Trophoblast cell (in vitro differentiated cells and primary cell): Measurements from ENCODE around the gene PIGN.

ENCODE experiments used
- DNase-seq, 2 donors: peaks; one replicate each; pipeline ENCODE4 v3.0.0-alpha.2; 2016
- H2AFZ ChIP-seq: 2 replicates; pipeline ENCODE4 v1.6.1; 2013; ENCODE audit warnings: low read length, moderate library complexity, mild to moderate bottlenecking; ENCODE audit not compliant: insufficient read depth, poor library complexity
- H2AK5ac ChIP-seq: 2 replicates; pipeline ENCODE4 v1.6.1; 2013; ENCODE audit warnings: mild to moderate bottlenecking, low read length
- H2BK120ac ChIP-seq: 2 replicates; pipeline ENCODE4 v1.6.1; 2013; ENCODE audit warnings: low read length, mild to moderate bottlenecking, moderate library complexity; ENCODE audit not compliant: insufficient read depth, poor library complexity
- H2BK12ac ChIP-seq: 2 replicates; pipeline ENCODE4 v1.6.1; 2013; ENCODE audit warnings: mild to moderate bottlenecking, low read length, moderate library complexity
- H2BK5ac ChIP-seq: 2 replicates; pipeline ENCODE4 v1.6.1; 2013; ENCODE audit warnings: low read length, low read depth, moderate library complexity, mild to moderate bottlenecking; ENCODE audit not compliant: poor library complexity
- H3K14ac ChIP-seq: 2 replicates; pipeline ENCODE4 v1.6.1; 2013; ENCODE audit warnings: mild to moderate bottlenecking, low read length
- H3K18ac ChIP-seq: 2 replicates; pipeline ENCODE4 v1.6.1; 2013; ENCODE audit warnings: mild to moderate bottlenecking, low read length
- H3K23ac ChIP-seq: 2 replicates; pipeline ENCODE4 v1.6.1; 2013; ENCODE audit warnings: low read length
- H3K27ac ChIP-seq: 2 replicates; pipeline ENCODE4 v1.5.1; 2013; ENCODE audit warnings: low read depth, mild to moderate bottlenecking, inconsistent platforms, low read length, moderate library complexity
- H3K27me3 ChIP-seq: 2 replicates; pipeline ENCODE4 v1.6.1; 2013; ENCODE audit warnings: inconsistent platforms, mild to moderate bottlenecking, low read length, moderate library complexity; ENCODE audit not compliant: insufficient read depth
- H3K36me3 ChIP-seq, 2 experiments: 1 replicate in 1 of 2; 2 replicates in 1 of 2; pipeline ENCODE4 v1.6.1; 2013; ENCODE audit warnings: low read length in 2 of 2, mild to moderate bottlenecking in 2 of 2, moderate library complexity in 1 of 2; ENCODE audit not compliant: insufficient read depth in 2 of 2, control insufficient read depth in 1 of 2
- H3K4ac ChIP-seq: 2 replicates; pipeline ENCODE4 v1.6.1; 2013; ENCODE audit warnings: low read depth, mild to moderate bottlenecking, low read length, moderate library complexity
- H3K4me1 ChIP-seq, 2 experiments: 1 replicate in 1 of 2; 2 replicates in 1 of 2; pipeline ENCODE4 v1.6.1; 2013; ENCODE audit warnings: low read length in 2 of 2, mild to moderate bottlenecking in 2 of 2, moderate library complexity in 1 of 2; ENCODE audit not compliant: insufficient read depth in 2 of 2, control insufficient read depth in 1 of 2
- H3K4me2 ChIP-seq: 2 replicates; pipeline ENCODE4 v1.6.1; 2013; ENCODE audit warnings: inconsistent platforms, mild to moderate bottlenecking, low read length, moderate library complexity
- H3K4me3 ChIP-seq: 2 replicates; pipeline ENCODE4 v1.5.1; 2013; ENCODE audit warnings: mild to moderate bottlenecking, low read depth, low read length, inconsistent platforms
- H3K79me1 ChIP-seq: one replicate; pipeline ENCODE4 v1.6.1; 2013; ENCODE audit warnings: low read length
- H3K79me2 ChIP-seq: 2 replicates; pipeline ENCODE4 v1.6.1; 2013; ENCODE audit warnings: low read length, mild to moderate bottlenecking; ENCODE audit not compliant: control insufficient read depth, insufficient read depth, poor library complexity
- H3K9ac ChIP-seq: 2 replicates; pipeline ENCODE4 v1.6.1; 2013; ENCODE audit warnings: mild to moderate bottlenecking, low read length
- H3K9me3 ChIP-seq: 2 replicates; pipeline ENCODE4 v1.6.1; 2013; ENCODE audit warnings: low read depth, mild to moderate bottlenecking, control low read depth, inconsistent platforms, low read length; ENCODE audit not compliant: insufficient read depth
- H4K12ac ChIP-seq: 2 replicates; pipeline ENCODE4 v1.6.1; 2013; ENCODE audit warnings: low read depth, mild to moderate bottlenecking, low read length, moderate library complexity
- H4K8ac ChIP-seq: 2 replicates; pipeline ENCODE4 v1.6.1; 2013; ENCODE audit warnings: low read depth, mild to moderate bottlenecking, low read length, moderate library complexity
- H4K91ac ChIP-seq: one replicate; pipeline ENCODE4 v1.6.1; 2013; ENCODE audit warnings: low read depth, mild to moderate bottlenecking, low read length, moderate library complexity
- whole genome bisulfite sequencing: extraction: QIAGEN DNeasy Blood & Tissue Kit; methylation state at CpG from one replicate; pipeline ENCODE4 v1.1.7; 2013; ENCODE audit warnings: missing lambda C conversion rate; ENCODE audit not compliant: insufficient read length, insufficient coverage; ENCODE audit errors: extremely low coverage; 5-methylcytosine and 5-hydroxymethylcytosine counted together

Gene PIGN

DNA sequence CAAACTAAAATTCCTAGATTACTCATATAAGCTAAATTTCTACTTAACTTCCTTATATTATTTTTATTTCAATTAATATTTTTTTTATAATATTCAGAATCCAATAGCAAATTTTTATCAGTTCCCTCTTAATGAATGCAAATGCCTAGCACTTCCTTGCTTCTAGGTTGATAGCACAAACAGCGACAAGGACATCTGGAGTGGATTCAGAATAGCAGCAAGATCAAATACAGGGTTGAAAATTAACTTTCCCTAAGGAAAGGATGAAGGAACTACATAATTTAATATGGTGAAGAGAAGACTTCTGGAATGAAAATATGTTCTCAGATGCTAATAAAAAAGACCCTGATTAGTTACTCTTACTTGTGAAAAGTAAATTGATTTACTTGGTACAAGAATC lies 64.5 kb downstream of the PIGN start:
- no peak overlapping the region for H4K8ac ChIP-seq
- no peaks in the 10 kb centered on the region for H3K9me3 ChIP-seq
- no peak overlapping the region for H3K4me2 ChIP-seq
- no peak overlapping the region for H3K9ac ChIP-seq
- no peak overlapping the region for H3K18ac ChIP-seq
- no peaks in the 10 kb centered on the region for H3K4me1 ChIP-seq
- H3K27me3 ChIP-seq = no peaks in the 10 kb centered on the region
- H2BK5ac ChIP-seq = no peak overlapping the region
- H3K4me3 ChIP-seq = no peak overlapping the region
- H4K91ac ChIP-seq = no peak overlapping the region
- no peak overlapping the region for H3K4ac ChIP-seq
- H3K23ac ChIP-seq = no peak overlapping the region
- peaks cover 0 to 2% of the 10 kb centered on the region in 2 experiments for H3K36me3 ChIP-seq
- no peak overlapping the region for H3K27ac ChIP-seq
- no peak overlapping the region for H2BK12ac ChIP-seq
- H2BK120ac ChIP-seq = no peak overlapping the region
- H3K14ac ChIP-seq = no peak overlapping the region
- H2AK5ac ChIP-seq = no peak overlapping the region
- H3K79me1 ChIP-seq = no peaks in the 10 kb centered on the region
- WGBS = no CpG with 5 or more reads among the region's 1 CpG
- no peak for DNase-seq
- no peaks in the 10 kb centered on the region for H3K79me2 ChIP-seq
- H4K12ac ChIP-seq = no peak overlapping the region
- H2AFZ ChIP-seq = no peak overlapping the region

DNA sequence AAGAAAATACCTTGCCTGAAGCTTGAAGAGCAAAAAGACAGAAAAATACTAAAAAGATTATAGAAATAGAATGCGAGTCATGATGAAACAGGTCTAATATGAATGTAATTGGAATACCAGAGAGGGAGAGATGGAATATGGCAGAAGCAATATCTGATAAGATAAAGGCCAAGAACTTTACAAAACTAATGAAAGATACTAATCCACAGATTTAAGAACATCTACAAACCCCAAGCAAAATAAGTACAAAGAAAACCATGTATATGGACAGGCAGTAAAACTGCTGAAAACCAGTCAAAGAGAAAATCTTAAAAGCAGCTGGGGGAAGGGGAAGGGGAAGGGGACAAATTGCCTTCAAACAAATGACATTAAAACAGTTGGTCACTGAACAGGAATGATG lies 67.0 kb downstream of the PIGN start:
- Histone ChIP-seq H3K4me3 (no peak overlapping the region), H3K23ac (no peak overlapping the region), H3K27ac (no peak overlapping the region), H2BK5ac (no peak overlapping the region), H4K12ac (no peak overlapping the region), H3K4me1 (no peaks in the 10 kb centered on the region), H3K14ac (no peak overlapping the region), H2AFZ (no peak overlapping the region), H2BK12ac (no peak overlapping the region), H3K36me3 (peaks cover 0 to 2% of the 10 kb centered on the region in 2 experiments), H3K4me2 (no peak overlapping the region), H3K79me1 (no peaks in the 10 kb centered on the region), H3K9ac (no peak overlapping the region), H3K79me2 (no peaks in the 10 kb centered on the region), H4K91ac (no peak overlapping the region), H2AK5ac (no peak overlapping the region), H3K4ac (no peak overlapping the region), H4K8ac (no peak overlapping the region), H3K18ac (no peak overlapping the region), H3K9me3 (no peaks in the 10 kb centered on the region), H2BK120ac (no peak overlapping the region), H3K27me3 (no peaks in the 10 kb centered on the region)
- DNase-seq = no peak
- no CpG with 5 or more reads among the region's 1 CpG for WGBS

DNA sequence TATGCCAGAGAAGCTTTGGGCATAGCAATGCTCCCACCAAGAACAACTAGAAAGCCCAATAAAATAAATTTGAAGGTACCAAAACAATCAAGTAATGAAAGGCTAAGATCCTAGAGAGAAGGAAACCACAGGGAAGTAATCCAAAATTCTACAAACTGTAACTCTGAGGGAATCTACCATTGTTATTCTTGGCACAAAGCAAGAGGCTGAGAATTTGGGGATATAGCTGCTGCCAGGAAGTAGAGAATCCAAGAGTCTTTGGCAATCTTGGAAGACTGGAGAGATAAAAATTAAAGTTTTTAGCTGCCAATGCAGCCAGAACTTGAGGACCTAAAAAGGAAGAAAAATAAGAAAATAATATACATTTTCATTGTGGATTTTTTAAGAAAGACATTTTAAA lies 68.5 kb downstream of the PIGN start:
- no peak overlapping the region for H3K18ac ChIP-seq
- H2BK12ac ChIP-seq = no peak overlapping the region
- no peak overlapping the region for H4K12ac ChIP-seq
- peaks cover 0 to 2% of the 10 kb centered on the region in 2 experiments for H3K36me3 ChIP-seq
- H3K4ac ChIP-seq = no peak overlapping the region
- no peak overlapping the region for H3K14ac ChIP-seq
- H3K9me3 ChIP-seq = no peaks in the 10 kb centered on the region
- no peak overlapping the region for H2AFZ ChIP-seq
- no peak overlapping the region for H3K4me2 ChIP-seq
- no peak overlapping the region for H4K91ac ChIP-seq
- no peak overlapping the region for H4K8ac ChIP-seq
- H3K79me2 ChIP-seq = no peaks in the 10 kb centered on the region
- no peak overlapping the region for H3K9ac ChIP-seq
- no peak overlapping the region for H2AK5ac ChIP-seq
- no peak overlapping the region for H3K23ac ChIP-seq
- H3K27ac ChIP-seq = no peak overlapping the region
- H2BK5ac ChIP-seq = no peak overlapping the region
- no peaks in the 10 kb centered on the region for H3K4me1 ChIP-seq
- H2BK120ac ChIP-seq = no peak overlapping the region
- H3K27me3 ChIP-seq = no peaks in the 10 kb centered on the region
- no peak for DNase-seq
- no peak overlapping the region for H3K4me3 ChIP-seq
- no peaks in the 10 kb centered on the region for H3K79me1 ChIP-seq

DNA sequence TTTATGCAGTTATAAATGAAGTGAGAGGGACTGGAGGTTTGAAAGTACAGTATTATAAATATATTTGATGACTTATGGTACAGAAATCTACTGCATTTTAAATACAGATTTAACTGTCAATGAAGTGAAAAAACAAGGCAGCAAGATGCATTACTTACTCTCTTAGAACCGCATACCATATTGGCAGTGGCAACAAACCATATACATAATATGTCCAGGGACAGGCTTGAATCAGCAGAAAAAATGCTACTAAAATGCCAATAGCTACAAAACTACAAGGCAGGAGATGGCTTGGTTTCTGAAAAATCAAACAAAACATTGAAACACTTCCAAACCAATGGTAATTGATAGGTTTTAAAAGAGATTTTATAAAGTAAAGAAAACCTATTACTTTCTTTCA lies 77.2 kb downstream of the PIGN start:
- no peak for DNase-seq
- Histone ChIP-seq H4K8ac (no peak overlapping the region), H3K18ac (no peak overlapping the region), H3K79me1 (no peaks in the 10 kb centered on the region), H3K23ac (no peak overlapping the region), H4K91ac (no peak overlapping the region), H3K4me3 (no peak overlapping the region), H3K27me3 (no peaks in the 10 kb centered on the region), H3K4ac (no peak overlapping the region), H3K14ac (no peak overlapping the region), H3K4me1 (no peaks in the 10 kb centered on the region), H2AFZ (no peak overlapping the region), H2BK120ac (no peak overlapping the region), H3K9me3 (no peaks in the 10 kb centered on the region), H4K12ac (no peak overlapping the region), H2BK12ac (no peak overlapping the region), H2BK5ac (no peak overlapping the region), H3K27ac (no peak overlapping the region), H3K9ac (no peak overlapping the region), H3K79me2 (no peaks in the 10 kb centered on the region), H3K4me2 (no peak overlapping the region), H3K36me3 (no peaks in the 10 kb centered on the region), H2AK5ac (no peak overlapping the region)
- no CpG with 5 or more reads among the region's 1 CpG for WGBS
